Limb (tissue), 2 donors: ENCODE results near the gene CELA2B.
"Not testable (repeated sequence)": the region's sequence is repeated elsewhere in the genome, so short reads cannot be mapped to it uniquely, and the experiment has no call there.

Experiments
- DNase-seq, 2 donors: peaks; one replicate each; pipeline ENCODE4 v3.0.0-alpha.2; 2016; ENCODE audit errors: extremely low spot score in 2 of 2

Gene CELA2B

GRCh38 chr1:15468145-15468544, 7.8 kb upstream of the CELA2B start:
- no peak for DNase-seq

GRCh38 chr1:15469361-15469760, 6.5 kb upstream of the CELA2B start:
- peak in 1 of 2 donors; percentile 16 for DNase-seq

- DNase-seq = peak; percentile 49 to 54
These were observed 6.0 kb upstream of the CELA2B start for GRCh38 chr1:15469821-15470448.

DNA sequence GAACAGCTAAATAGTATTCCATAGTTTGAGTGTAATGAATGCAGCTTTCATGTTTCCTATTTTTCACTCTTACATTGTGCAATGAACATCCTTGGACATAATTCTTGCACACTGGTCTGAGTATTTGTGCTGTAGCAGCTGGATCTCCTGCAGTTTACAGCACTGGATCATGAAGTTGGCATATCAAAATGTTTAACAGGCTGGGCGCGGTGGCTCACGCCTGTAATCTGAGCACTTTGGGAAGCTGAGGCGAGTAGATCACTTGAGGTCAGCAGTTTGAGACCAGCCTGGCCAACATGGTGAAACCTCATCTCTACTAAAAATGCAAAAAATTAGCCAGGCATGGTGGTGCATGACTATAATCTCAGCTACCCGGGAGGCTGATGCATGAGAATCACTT, 4.8 kb upstream of the CELA2B start:
- DNase-seq = not testable (repeated sequence)

DNA sequence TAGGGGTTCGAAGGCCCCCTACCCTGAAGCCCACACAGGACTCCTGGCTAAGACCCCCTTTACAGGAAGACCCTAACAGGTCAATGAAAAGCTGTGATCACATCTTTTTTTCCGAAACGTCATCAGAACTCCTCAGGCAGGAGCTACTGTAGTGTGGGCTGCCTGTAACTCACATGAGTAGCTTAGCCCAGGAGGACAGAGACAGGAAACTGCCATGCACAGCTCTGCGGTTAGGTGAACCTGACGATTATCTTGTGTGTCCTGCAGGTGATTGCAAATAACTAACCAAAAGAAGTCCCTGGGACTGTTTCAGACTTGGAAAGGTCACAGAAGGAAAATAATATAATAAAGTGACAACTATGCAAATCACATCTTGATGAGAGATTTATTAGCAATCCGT, 4.2 kb upstream of the CELA2B start:
- DNase-seq = not testable (repeated sequence)

GRCh38 chr1:15472587-15472986, 3.3 kb upstream of the CELA2B start:
- DNase-seq = no peak

DNA sequence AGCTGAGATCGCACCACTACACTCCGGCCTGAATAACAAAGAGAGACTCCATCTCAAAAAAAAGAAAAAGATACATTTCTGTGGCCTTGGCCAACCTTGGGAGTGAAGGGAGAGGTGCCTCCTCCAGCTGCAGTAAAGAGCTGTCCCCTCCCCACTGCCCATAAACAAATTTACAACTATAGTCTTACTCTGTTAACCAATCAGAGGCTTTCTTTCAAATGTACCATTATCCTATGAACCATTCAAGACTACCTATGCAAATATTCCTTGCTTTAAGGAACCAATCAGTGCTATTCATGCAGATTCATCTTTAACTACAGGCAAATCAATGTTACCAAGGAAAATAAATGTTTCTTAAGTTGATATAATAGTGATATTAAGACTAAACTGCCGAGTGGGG, 1.0 kb downstream of the CELA2B start:
- DNase-seq = no peak

GRCh38 chr1:15477646-15478212, 1.8 kb downstream of the CELA2B start:
- DNase-seq = no peak

- no peak for DNase-seq
These were observed 3.9 kb downstream of the CELA2B start for GRCh38 chr1:15479654-15480347.

DNA sequence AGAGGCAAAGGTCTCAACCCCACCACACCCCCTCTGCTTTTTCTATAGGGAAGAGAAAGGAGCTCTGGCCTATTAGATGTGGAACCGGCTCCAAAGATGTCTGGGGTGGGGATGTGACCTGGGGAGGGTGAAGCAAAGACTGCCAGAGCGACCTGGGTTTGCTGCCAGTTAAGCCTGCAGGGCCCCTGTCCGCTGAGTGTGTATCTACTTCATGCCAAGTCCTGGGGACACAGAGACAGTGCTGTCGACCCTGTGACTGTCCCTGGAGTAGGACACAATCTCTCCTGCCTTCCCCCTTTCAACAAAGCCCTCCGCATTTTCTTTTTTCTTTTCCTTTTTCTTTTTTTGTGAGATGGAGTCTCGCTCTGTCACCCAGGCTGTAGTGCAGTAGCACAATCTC, 6.6 kb downstream of the CELA2B start:
- not testable (repeated sequence) for DNase-seq

- not testable (repeated sequence) for DNase-seq
These were observed 7.2 kb downstream of the CELA2B start for GRCh38 chr1:15482983-15483543.

DNA sequence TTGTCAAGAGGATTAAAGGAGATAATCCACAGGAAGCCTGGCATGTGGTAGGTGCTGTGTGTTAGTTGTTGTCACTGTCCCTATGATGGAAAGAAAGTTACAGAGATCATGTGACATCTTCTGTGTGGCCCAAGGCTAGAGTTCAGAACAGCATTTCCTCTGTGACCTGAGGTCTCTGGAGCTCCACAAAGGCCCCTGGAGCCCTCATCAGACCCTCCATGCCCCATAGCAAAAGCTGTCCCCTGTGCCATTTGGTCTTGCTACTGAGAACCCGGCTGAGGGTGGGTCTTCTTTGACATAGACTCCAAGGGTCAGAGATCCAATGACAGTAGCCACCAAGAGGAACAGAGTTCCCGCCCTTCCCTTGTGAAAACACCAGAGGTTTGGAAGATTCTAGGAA, 8.1 kb downstream of the CELA2B start:
- no peak for DNase-seq

GRCh38 chr1:15484443-15484842, 8.5 kb downstream of the CELA2B start:
- DNase-seq = not testable (repeated sequence)

DNA sequence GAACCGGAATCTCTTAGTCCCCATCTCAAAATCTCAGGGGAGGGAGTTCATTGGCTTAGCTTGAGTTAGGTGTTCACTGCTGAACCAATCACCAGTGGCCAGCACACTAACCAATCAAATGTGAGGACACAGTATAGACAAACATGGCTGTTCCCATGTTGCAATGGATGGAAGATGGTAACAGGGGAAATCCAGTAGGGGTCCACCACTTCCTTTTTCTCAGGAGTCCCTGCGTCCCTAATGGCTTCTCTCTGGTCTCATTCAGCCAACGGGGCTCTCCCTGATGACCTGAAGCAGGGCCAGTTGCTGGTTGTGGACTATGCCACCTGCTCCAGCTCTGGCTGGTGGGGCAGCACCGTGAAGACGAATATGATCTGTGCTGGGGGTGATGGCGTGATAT, 9.7 kb downstream of the CELA2B start:
- DNase-seq = no peak

GRCh38 chr1:15486844-15487610, 11.1 kb downstream of the CELA2B start:
- DNase-seq = not testable (repeated sequence)

DNA sequence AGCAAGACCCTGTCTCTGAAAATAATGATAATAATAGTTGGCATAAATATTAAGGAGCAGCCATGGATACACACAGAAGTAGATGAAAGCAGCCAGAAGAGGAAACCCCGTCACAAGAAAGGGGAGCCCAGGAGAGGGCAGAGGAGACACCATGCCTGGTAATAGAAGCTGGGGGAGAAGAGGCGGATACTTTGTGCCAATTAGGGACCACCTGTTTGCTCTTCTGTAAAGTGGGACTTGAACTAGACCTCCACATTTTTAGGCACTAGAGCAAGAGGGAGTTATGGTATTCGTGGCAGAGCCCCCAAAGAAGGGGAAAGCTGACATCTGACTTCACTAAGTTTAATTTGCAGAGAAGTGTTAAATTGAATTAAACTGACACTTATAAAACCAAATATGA, 12.5 kb downstream of the CELA2B start:
- no peak for DNase-seq

DNA sequence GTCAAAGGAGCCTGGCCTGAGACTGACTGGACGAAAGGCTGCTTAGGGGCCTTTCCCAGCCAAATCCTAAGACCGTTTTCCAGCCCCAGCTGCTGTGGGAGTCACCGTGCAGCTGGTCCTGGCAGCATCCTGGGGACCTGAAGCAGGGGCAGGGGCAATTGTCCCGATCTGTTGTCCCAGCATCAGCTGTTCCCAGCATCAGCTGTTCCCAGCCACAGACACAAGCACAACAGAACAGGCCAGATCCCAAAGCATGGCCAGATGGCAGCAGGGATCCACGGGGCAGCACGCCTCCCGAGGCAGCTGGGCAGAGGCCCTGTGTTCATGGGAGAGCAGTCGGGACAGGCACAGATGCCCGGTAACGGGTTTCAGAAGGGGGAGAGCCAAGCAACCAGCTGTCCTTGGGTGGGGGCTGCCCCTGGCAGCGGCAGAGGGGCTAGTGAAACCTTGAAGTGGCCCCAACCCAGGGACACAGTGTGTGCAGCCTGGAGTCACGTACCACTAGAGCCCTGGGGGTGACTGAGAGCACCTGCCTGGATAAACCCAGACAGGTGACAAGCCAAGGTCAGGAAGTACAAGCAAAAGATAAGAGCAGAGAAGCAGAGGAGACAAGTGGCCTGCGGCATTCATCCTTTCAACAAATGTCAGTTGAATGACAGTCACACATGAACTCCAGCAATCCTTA, 13.3 kb downstream of the CELA2B start:
- peak; percentile 53 to 65 for DNase-seq

GRCh38 chr1:15491010-15491409, 15.1 kb downstream of the CELA2B start:
- not testable (repeated sequence) for DNase-seq

DNA sequence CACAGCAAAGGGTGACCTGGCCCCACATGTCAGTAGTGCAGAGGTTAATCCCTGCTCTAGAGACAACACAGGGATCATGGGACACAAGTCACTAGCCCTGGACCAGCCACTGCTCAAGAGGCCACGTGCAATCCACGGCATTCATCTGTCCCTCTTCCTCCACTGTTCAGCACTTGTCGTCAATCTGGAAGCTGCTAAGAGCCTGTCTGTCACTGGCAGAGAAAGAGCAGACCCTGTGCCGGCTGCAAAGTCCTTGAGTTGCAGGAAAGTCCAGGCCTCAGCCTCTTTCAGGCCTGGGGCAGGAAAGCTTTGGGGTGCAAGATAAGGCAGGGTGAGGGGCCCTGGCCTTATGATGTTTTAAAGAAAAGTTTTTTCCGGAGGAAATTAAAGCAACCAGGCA, 16.7 kb downstream of the CELA2B start:
- DNase-seq = no peak

DNA sequence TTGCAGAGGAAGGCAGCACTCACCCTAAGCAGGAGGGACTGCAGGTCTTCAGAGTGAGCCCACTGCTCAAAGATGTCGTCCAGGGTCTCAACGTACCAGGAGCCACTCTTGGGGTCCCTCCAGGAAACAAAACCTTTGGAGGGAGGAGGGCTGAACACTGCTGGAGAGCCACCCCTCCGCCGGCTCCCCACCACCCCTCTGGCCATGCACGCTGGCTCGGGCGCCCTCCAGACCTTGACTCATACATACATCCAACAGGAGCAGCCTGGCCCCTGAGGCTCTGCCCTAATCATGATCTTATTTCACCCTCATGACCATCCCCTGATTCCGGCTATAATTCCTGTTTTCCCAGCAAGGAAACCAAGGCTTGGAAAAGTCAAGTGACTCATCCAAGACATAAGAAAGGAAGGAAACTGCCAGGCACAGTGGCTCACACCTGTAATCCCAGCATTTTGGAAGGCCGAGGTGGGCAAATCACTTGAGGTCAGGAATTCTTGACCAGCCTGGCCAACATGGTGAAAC, 18.0 kb downstream of the CELA2B start:
- no peak for DNase-seq
